GM20431 (cell line): ENCODE results near the gene RTP4.
"Not testable (repeated sequence)": the region's sequence is repeated elsewhere in the genome, so short reads cannot be mapped to it uniquely, and the experiment has no call there.

ENCODE experiments used
- in situ Hi-C: fragments of 300-500 bp; cut with MseI, MboI; formaldehyde crosslinking; loops from one replicate; pipeline ENCODE4 v1.15.0; 2020; ENCODE audit warnings: low sequenced_read_pairs; ENCODE audit not compliant: unreplicated experiment

RTP4 gene

DNA sequence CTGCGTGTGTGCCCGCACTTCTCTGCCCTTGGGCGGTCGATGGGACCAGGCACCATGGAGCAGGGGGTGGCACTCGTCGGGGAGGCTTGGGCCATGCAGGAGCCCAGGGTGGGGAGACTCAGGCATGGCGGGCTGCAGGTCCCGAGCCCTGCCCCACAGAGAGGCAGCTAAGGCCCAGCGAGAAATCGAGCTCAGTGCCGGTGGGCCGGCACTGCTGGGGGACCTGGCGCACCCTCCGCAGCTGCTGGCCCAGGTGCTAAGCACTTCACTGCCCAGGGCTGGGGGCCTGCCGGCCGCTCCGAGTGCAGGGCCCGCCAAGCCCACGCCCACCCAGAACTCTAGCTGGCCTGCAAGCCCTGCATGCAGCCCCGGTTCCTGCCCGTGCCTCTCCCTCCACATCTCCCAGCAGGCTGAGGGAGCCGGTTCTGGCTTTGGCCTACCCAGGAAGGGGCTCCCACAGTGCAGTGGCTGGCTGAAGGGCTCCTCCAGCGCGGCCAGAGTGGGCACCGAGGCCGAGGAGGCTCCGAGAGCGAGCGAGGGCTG is 553 bp upstream of the RTP4 start:
- in situ Hi-C loops = no loop called here

DNA sequence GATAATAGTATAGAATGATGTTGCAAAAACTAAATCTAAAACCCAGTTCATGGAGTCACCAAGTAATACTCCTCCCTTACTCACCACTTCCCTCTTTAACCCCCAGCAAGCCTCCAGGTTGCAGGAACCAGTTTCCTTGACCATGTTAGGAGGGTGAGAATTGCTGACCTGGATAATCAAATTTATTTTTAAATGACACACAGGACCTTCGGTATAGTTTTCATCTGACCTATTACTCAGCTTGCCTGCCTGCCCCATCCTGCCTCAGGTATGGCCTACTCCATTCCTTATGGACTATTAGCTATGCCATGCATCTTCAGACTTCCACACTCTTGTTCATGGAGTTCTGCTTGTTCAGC is 883 bp downstream of the RTP4 start:
- in situ Hi-C loops = no loop called here

DNA sequence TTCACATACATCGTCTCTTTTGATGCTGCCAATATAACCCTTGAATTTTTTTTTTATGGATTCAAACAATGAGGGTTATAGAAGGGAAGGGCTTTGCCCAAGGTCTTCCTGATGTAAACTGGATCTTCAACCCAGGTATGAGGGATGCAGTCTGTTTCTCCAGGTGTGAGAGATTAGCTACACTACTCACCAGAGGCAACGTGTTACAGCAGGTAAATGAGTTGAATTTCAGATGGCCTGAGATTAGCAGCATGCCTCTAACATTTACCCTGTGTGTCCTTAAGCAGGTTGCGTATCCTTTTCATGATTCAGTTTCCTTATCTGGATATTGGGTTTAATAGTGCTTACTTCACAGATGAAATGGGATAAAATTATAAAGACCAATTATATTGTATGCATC is 1.9 kb downstream of the RTP4 start:
- in situ Hi-C loops = no loop called here

DNA sequence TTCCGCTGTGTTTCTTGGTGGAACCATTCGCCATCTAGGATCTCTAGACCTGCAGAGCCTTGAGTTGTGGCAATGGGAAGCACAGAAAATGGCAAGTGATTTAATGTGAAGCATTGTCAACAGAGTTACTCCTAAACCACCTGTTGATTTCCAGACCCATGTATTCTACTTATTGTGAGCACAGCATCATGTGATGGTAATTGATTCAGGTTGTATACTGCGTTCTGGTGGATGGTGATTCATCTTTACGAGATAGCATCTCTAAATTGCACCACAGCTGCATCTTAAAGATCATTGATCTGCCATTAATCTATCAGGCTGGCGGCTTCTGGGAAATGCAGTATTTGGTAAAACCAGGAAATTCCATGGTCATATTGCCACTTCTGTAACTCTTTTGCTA is 7.4 kb downstream of the RTP4 start:
- in situ Hi-C loops = no loop called here

DNA sequence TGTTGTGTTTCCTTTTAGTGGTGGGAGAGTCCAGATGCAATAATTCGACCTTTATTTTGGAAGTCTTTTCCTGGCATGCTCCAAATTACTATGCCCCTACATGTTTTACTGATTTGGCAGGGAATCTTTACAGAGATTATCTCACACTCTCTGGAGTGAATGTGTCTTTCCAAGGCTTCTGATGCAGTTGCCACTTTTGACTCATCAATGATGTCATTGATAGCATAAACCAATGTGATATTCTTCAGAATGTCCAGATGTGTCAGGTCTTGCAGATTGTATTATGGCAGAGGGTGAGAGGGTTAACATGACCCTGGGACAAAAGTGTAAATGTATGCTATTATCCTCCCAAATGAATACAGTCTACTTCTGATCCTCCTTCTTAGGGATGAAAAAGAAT is 9.7 kb downstream of the RTP4 start:
- in situ Hi-C loops = no loop called here

DNA sequence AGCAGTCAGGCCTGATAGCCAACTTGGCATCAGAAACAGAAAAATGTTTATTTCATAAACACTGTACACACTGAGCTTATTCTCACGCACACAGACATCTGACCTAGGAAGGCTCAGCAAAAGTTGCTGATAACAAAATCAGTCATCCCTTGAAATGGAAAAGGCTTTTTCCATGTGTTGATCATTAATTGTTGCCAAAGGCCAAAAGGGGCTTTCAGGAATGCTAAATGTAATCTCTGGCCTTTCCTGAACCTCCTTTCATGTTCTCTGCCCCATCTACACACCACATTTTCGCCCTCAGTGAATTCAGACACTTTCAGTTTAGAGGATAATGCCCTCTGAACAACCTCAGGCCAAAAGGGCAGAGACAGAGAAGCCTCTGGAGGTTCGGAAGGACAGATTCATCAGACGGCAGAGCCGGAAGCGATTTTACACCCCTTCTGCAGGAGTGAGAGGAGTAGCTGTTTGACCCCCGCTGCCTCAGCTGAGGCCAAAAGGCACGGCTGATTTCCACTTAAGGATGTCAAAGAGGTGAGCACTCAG is 14.5 kb downstream of the RTP4 start:
- in situ Hi-C loops = no loop called here

DNA sequence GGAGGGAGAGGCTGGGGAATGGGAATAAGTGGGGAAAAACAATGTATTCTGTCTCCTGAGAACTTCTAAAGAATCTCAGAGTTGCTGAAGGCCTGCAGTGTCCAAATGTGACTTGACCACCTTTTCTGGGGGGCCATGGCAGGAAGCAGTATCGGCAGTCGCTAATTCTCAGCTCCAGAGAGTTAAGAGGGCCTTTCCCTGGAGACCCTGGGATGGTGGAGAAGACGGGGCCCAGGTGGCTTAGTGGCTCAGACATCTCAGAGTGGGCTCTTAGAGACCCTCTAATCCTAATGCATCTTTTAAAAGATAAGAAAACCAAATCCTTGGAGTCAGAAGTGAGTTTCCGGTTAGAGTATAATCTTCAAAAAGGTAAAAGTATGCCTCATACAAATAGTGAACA is 15.1 kb downstream of the RTP4 start:
- in situ Hi-C loops = no loop called here

DNA sequence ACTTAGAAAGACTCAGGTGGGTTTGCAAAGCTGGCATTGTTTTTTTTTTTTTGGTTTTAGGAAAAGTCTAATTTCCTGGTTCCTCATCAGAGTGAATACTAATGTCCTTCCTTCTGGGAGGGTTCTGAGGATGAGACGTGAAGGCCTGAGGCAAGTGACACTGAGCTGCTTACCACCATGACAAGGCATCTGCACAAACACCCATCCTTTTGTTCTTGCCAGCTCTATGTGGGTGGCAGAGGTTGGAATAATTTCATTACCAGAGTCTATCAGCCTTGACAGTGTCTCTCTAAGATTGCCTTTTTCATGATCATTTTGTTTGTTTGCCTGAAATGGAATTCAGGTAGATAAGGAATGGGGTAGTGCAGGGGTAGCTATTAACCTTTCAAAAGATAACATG is 17.1 kb downstream of the RTP4 start:
- in situ Hi-C loops = no loop called here

DNA sequence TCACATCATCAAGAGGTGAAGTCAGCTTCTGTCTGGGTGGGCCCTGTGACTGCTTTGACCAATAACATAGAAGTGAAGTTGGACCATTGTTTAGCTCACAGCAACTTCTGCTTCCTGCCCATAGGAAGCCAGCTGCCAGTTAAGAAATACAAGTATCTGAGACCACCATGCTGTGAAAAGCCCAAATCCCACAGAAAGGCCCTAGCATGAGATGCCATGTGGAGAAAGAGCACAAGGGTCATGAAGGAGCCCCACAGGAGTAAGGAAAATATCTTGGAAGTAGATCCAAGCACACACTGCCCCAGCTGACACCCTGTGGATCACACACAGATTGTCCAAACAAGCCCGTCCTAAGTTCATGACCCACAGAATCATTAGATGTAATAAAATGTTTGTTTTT is 28.5 kb downstream of the RTP4 start:
- in situ Hi-C loops = no loop called here

DNA sequence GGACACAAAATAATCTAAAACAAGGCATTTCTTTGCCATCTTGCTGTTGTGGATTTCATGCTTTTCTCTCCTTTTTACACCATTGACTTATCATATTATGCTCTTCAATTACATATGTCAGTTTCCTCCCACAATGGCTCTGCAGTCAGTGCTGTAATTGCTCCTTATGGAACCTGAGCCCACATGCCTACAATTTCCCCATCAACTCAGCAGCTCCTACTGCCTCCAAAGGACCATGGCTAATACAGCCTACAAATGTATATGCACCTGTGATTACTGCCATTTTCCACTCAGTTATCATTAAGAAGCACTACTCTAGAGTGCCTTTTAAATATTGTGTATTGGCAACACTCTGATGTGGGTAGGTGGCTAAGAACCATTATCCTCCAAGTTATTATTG is 30.8 kb downstream of the RTP4 start:
- in situ Hi-C loops = no loop called here

DNA sequence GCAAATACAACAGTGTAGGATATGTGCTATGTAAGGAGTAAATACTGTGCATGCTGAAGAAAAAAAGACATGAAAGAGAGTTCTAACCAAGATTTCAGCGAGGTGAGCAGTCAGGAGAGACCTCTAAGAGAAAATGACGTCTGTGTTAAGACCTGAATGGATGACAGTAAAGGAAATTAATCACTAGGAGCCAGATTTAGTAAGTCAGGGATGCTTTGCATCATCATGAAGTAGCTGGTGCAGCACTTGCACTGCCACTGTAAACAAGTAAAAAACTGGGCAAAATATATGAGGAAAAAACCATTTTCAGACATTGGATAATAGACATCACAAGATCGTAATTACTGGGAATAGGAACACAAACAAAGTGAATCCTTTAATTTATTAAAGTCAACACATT is 32.6 kb downstream of the RTP4 start:
- in situ Hi-C loops = no loop called here

DNA sequence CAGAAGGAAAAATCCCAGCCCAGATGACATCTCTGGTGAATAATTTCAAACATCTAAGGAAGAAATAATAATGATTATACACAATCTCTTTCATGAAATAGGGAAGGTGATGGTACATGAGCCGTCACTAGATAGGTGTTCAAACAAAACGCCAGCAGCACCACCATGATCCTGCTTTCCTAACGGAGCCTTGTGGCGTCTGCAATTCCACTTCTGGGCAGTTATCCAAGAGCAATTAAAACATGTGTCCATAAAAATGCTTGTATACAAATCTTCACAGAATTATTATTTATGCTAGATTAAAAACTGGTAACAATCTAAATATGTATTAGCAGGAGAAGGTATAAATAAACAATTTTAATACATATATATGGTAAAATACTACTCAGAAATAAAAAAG is 33.7 kb downstream of the RTP4 start:
- in situ Hi-C loops = no loop called here

DNA sequence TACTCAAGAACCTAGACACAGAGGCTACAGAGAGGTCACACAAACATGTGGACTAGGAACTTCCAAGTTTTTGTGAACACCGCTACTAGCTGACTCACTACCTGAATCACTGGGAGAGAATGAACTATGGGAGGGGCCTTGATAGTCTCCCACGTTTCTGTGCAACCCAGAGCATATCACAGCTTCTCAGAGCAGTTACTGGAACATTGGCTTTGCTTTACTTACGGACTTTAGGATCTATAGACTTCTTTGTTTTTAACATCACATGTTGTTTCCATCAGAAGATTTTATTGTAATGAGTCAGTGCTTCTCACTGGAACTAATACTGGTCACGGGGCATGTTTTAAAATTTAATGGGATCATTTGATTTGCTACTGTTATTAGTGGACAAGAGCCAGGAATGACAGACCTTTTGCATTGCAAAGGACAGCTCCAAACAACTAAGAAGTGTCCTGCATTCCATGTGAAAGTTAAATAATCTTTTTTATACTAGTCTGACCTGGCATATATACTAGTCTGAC is 35.6 kb downstream of the RTP4 start:
- in situ Hi-C loops = no loop called here

DNA sequence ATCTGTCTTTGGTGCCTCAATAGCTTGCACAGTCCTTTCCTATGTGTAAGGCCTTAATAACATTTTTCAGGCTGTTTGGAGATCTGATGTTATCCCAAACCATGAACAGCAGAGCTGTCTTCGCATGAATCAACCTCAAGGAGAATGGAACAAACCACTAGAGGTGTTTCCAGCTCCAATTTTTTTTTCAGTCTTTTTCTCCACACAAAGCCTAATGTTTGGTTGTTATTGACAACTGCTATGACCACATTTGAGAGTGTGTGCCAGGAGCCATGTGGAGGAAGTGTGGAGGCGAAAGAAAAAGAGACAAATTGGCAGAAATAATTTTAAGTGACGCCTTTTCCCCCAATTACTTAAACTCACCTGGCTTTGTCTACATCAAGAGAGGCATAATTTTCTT is 38.7 kb downstream of the RTP4 start:
- in situ Hi-C loops = no loop called here

DNA sequence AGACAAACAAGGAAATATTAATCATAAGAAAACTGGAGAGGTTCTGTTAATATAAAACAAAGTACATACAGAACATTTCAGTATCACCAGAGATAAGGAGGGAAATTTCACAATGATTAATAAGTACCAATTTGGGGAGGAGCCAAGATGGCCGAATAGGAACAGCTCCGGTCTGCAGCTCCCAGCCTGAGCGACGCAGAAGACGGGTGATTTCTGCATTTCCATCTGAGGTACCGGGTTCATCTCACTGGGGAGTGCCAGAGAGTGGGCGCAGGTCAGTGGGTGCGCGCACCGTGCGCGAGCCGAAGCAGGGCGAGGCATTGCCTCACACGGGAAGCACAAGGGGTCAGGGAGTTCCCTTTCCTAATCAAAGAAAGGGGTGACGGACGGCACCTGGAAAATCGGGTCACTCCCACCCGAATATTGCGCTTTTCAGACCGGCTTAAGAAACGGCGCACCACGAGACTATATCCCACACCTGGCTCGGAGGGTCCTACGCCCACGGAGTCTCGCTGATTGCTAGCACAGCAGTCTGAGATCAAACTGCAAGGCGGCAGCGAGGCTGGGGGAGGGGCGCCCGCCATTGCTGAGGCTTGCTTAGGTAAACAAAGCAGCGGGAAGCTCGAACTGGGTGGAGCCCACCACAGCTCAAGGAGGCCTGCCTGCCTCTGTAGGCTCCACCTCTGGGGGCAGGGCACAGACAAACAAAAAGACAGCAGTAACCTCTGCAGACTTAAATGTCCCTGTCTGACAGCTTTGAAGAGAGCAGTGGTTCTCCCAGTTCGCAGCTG is 44.0 kb downstream of the RTP4 start:
- in situ Hi-C loops = not testable (repeated sequence)
